GM12878 (cell line): ENCODE measurements around the gene SBNO2. TPM values are rescaled to one million over a fixed set of nuclear protein-coding genes. Genes with fewer than 3 reads are reported as not detected.

Experiments
- ATAC-seq: fragments of 200-7000 bp; cut with Tn5 transposase; 3 replicates; pipeline ENCODE4 v1.9.1; 2020; ENCODE audit warnings: mild to moderate bottlenecking, moderate library complexity
- BruUV-seq: library from RNA; stranded (reverse); fragments of 400-500 nt; replicated peaks from 2 replicates; lab custom pipeline; 2021; lab: Mats Ljungman, UMichigan
- CTCF ChIA-PET: fragments of 300-600 bp; sonication (Branson Sonifier 250); formaldehyde crosslinking; extraction: SDS; loops from one replicate; lab custom pipeline; 2021; ENCODE audit warnings: inconsistent platforms; lab: Yijun Ruan, JAX
- POLR2A ChIA-PET: fragments of 350-600 bp; formaldehyde crosslinking; extraction: SDS; loops from one replicate; lab custom pipeline; 2021; ENCODE audit warnings: inconsistent platforms; lab: Charles Lee
- RAD21 ChIA-PET: fragments of 300-600 bp; sonication (Branson Sonifier 250); formaldehyde crosslinking; loops from one replicate; lab custom pipeline; 2023; ENCODE audit warnings: antibody characterized with exemption; ENCODE audit not compliant: unreplicated experiment; lab: Charles Lee
- SMC1A ChIA-PET: fragments of 300-600 bp; sonication (Branson Sonifier 250); formaldehyde crosslinking; loops from one replicate; lab custom pipeline; 2023; ENCODE audit not compliant: unreplicated experiment, uncharacterized antibody; lab: Charles Lee
- DNase-seq: peaks from one replicate; pipeline ENCODE4 v3.0.0-alpha.2; 2011; ENCODE audit warnings: low read depth, low spot score
- FAIRE-seq: peaks from 3 replicates; lab custom pipeline; 2011; peaks lifted over from hg19 to GRCh38; lab: Jason Lieb, UNC
- H2AFZ ChIP-seq: 2 replicates; pipeline ENCODE4 v1.6.0; 2011; ENCODE audit warnings: low read depth, low read length, control low read depth; ENCODE audit not compliant: control insufficient read depth
- H3K27ac ChIP-seq: 2 replicates; pipeline ENCODE4 v1.5.1; 2011; ENCODE audit warnings: control low read depth; ENCODE audit not compliant: control insufficient read depth, insufficient read depth
- H3K27me3 ChIP-seq, 2 experiments: replicated peaks in 1 of 2; 2 replicates each; pipeline versions ENCODE4 v1.6.0 to v1.6.1; 2011; ENCODE audit warnings: low read length in 1 of 2; ENCODE audit not compliant: control insufficient read depth in 2 of 2, insufficient read depth in 2 of 2
- H3K36me3 ChIP-seq, 2 experiments: 2 replicates each; pipeline ENCODE4 v1.5.1; 2011; ENCODE audit warnings: low read length in 1 of 2; ENCODE audit not compliant: control insufficient read depth in 2 of 2, insufficient read depth in 2 of 2
- H3K4me1 ChIP-seq: 2 replicates; pipeline ENCODE4 v1.6.1; 2011; ENCODE audit warnings: mild to moderate bottlenecking, low read length, moderate library complexity, mixed read lengths; ENCODE audit not compliant: control insufficient read depth, insufficient read depth
- H3K4me2 ChIP-seq: 2 replicates; pipeline ENCODE4 v1.6.0; 2011; ENCODE audit warnings: control low read depth; ENCODE audit not compliant: control insufficient read depth, insufficient read depth
- H3K4me3 ChIP-seq: fragments of 200-600 bp; sonication (generic); 2 replicates; pipeline ENCODE4 v1.5.1; 2016
- H3K79me2 ChIP-seq: 2 replicates; pipeline ENCODE4 v1.6.0; 2011; ENCODE audit warnings: low read length; ENCODE audit not compliant: control insufficient read depth, insufficient read depth
- H3K9ac ChIP-seq: 2 replicates; pipeline ENCODE4 v1.8.0; 2011; ENCODE audit warnings: low read length, control low read depth, mixed read lengths; ENCODE audit not compliant: control insufficient read depth, insufficient read depth
- H3K9me3 ChIP-seq: replicated peaks from 3 replicates; pipeline ENCODE4 v1.5.1; 2011; ENCODE audit warnings: mild to moderate bottlenecking, low read length; ENCODE audit not compliant: control insufficient read depth, insufficient read depth
- H4K20me1 ChIP-seq: 2 replicates; pipeline ENCODE4 v1.6.0; 2011; ENCODE audit not compliant: control insufficient read depth, insufficient read depth
- CHD4 ChIP-seq: fragments of 200-600 bp; sonication (generic); IDR thresholded peaks from 2 replicates; pipeline ENCODE4 v1.6.1; 2016; ENCODE audit warnings: mild to moderate bottlenecking
- CREM ChIP-seq: IDR thresholded peaks from 2 replicates; pipeline ENCODE4 v1.6.1; 2014; ENCODE audit warnings: antibody characterized with exemption, low read depth
- DPF2 ChIP-seq: fragments of 450-650 bp; IDR thresholded peaks from 2 replicates; pipeline ENCODE4 v1.6.1; 2017; ENCODE audit warnings: mild to moderate bottlenecking
- EP300 ChIP-seq, 2 experiments: fragments of 150-350 bp in 1 of 2; IDR thresholded peaks; 2 replicates each; pipeline ENCODE4 v1.6.1; 2011 to 2012; ENCODE audit warnings: low read depth in 2 of 2, low read length in 2 of 2, borderline replicate concordance in 1 of 2, improper control_type of control experiment in 1 of 2, inconsistent platforms in 1 of 2; ENCODE audit not compliant: control insufficient read depth in 1 of 2
- JUND ChIP-seq: IDR thresholded peaks from 2 replicates; pipeline ENCODE4 v1.6.1; 2012; ENCODE audit warnings: low read depth, mild to moderate bottlenecking, low read length, improper control_type of control experiment, moderate library complexity
- MYB ChIP-seq: fragments of 150-350 bp; IDR thresholded peaks from 2 replicates; pipeline ENCODE4 v1.6.1; 2014; ENCODE audit warnings: mild to moderate bottlenecking, low read depth, low read length, borderline replicate concordance
- POLR2A ChIP-seq: IDR thresholded peaks from 2 replicates; pipeline ENCODE4 v1.6.1; 2011; ENCODE audit warnings: low read depth, mild to moderate bottlenecking, low read length
- RFX5 ChIP-seq: IDR thresholded peaks from 2 replicates; pipeline ENCODE4 v1.6.1; 2011; ENCODE audit warnings: low read depth, low read length, improper control_type of control experiment
- SPI1 ChIP-seq: IDR thresholded peaks from 2 replicates; pipeline ENCODE4 v1.6.1; 2011; ENCODE audit warnings: low read depth, mild to moderate bottlenecking, low read length, moderate library complexity, borderline replicate concordance; ENCODE audit not compliant: insufficient read depth
- YBX1 ChIP-seq: fragments of 450-650 bp; IDR thresholded peaks from 2 replicates; pipeline ENCODE4 v1.6.1; 2016; ENCODE audit warnings: antibody characterized with exemption
- ZNF384 ChIP-seq: IDR thresholded peaks from 2 replicates; pipeline ENCODE4 v1.6.1; 2012; ENCODE audit warnings: low read depth, mild to moderate bottlenecking, low read length, improper control_type of control experiment, borderline replicate concordance
- WGBS: methylation state at CpG from one replicate; pipeline ENCODE4 v1.1.6; 2016; ENCODE audit warnings: low lambda C conversion rate; ENCODE audit not compliant: insufficient replicate concordance, insufficient coverage; ENCODE audit errors: missing lambda C conversion rate; 5-methylcytosine and 5-hydroxymethylcytosine counted together
- in situ Hi-C: fragments of 300-500 bp; cut with MboI; formaldehyde crosslinking; loops from 9 replicates; pipeline ENCODE4 v1.14.3; 2018; ENCODE audit warnings: mixed read lengths
- intact Hi-C: fragments of 100-400 bp; cut with micrococcal nuclease; formaldehyde crosslinking; loops from one replicate; pipeline ENCODE4 v1.14.2; 2022; ENCODE audit not compliant: unreplicated experiment
- polyA plus RNA-seq, 11 experiments: library from polyadenylated mRNA; depleted of rRNA in 4 of 11; unstranded in 6 of 11; stranded (reverse) in 5 of 11; fragments of >200 nt; fragmentation: Nextera tagmentation in 4 of 11; fragmentation: Illumina TruSeq in 1 of 11; extraction: Ambion mirVana in 4 of 11; extraction: Trizol in 1 of 11; gene quantifications; 1 replicate in 1 of 11; 2 replicates in 10 of 11; pipeline versions ENCODE4 v1.2.1 to v1.2.3, GENCODE V29; 2011 to 2016; ENCODE audit warnings: inconsistent platforms in 2 of 11, missing spikeins in 2 of 11, low read depth in 1 of 11
- total RNA-seq, 4 experiments: library from RNA; depleted of rRNA in 3 of 4; stranded (reverse); fragments of >200 nt in 3 of 4; fragmentation: Illumina TruSeq in 1 of 4; extraction: Trizol in 1 of 4; gene quantifications; 2 replicates each; pipeline versions ENCODE4 v1.2.1 to v1.2.3, GENCODE V29; 2013 to 2021
- TF ChIP-seq, protein P1 (sequence below): IDR thresholded peaks from 2 replicates; pipeline ENCODE4 v1.6.1; 2011; ENCODE audit warnings: low read depth, mild to moderate bottlenecking, low read length, moderate library complexity, borderline replicate concordance; ENCODE audit errors: extremely low read depth
- TF ChIP-seq, protein P2 (sequence below): fragments of 150-350 bp; IDR thresholded peaks from 2 replicates; pipeline ENCODE4 v1.6.1; 2014; ENCODE audit warnings: mild to moderate bottlenecking, low read depth, low read length
- TF ChIP-seq, protein P3 (sequence below): fragments of 450-650 bp; IDR thresholded peaks from 2 replicates; pipeline ENCODE4 v1.6.1; 2017; ENCODE audit warnings: antibody characterized with exemption, mild to moderate bottlenecking, moderate library complexity
- TF ChIP-seq, protein P4 (sequence below): fragments of 450-650 bp; IDR thresholded peaks from 2 replicates; pipeline ENCODE4 v1.6.1; 2017; ENCODE audit warnings: low read depth, mild to moderate bottlenecking, moderate library complexity

SBNO2 gene
- total and polyA plus RNA-seq, 10 of the 15 experiments (the other 5 are each of a cell fraction or from before 2014, with no cell fraction given), result 0.08 to 44.6 (median 5.4) TPM

DNA sequence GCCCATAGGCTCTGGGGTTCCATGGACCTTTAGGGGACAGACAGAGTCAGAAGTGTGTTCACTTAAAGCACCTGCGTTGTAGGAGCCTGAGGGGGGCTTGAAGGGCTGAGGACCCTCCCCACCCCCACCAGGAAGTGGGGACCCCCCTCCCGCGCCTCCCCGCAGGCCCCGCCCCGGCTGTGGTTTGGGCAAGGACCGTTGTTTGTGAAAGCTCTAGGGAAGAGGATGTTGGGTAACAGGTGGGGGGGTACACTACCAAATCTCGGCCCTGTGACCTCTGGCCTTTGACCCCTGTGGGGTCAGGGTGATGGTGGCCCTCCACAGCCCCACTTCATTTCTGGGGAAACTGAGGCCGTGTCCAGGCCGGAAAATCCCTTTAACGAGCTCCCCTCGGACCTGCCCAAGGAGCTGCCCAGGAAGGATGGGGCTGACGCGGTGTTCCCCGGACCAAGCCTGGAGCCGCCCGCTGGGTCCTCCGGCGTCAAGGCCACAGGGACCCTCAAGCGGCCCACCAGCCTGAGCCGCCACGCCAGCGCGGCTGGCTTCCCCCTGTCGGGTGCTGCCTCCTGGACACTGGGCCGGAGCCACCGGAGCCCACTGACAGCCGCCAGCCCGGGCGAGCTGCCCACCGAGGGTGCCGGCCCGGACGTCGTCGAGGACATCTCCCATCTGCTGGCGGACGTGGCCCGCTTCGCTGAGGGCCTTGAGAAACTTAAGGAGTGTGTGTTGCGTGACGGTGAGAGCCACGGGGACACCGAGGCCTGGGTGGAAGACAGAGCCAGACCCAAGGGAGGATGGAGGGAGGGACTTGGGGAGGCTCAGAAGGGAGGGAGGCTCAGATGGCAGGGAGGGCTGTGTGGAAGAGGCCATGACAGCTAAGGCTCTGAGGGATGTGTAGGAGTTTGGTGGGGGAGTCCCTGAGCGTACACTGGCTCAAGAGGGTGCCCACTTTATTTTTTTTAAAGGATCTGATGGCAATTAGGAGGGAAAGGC, 105.8 kb downstream of the SBNO2 start:
- ATAC-seq (peak; percentile 24), DNase-seq (no peak), FAIRE-seq (peak; percentile 57)
- Histone ChIP-seq H3K4me3 (peak overlapping the region; percentile 98), H3K27me3 (no peaks in the 10 kb centered on the region), H3K9ac (peak overlapping the region; percentile 90), H3K4me2 (peak overlapping the region; percentile 85), H3K36me3 (peaks cover 7 to 12% of the 10 kb centered on the region in 2 experiments; a peak in 3 of 4 replicates), H3K79me2 (peaks cover 44% of the 10 kb centered on the region), H4K20me1 (no peaks in the 10 kb centered on the region), H3K27ac (peak overlapping the region; percentile 95), H3K4me1 (peaks cover 17% of the 10 kb centered on the region), H3K9me3 (no peaks in the 10 kb centered on the region), H2AFZ (no peak overlapping the region)
- ChIA-PET RAD21 (interaction anchor here (1.1 to 2.4 kb wide), 15 partner anchors 8 to 198 kb away, joined by 3 to 19 read pairs (median 5); partner anchors contain the start of genes ATP5F1D, CNN2 and RNU6-2), CTCF (interaction anchor here (1.8 to 2.2 kb wide), 3 partner anchors 11 to 45 kb away, joined by 5 to 14 read pairs (median 9); no protein-coding TSS in a partner anchor), POLR2A (interaction anchor here (0.5 to 3.0 kb wide), 16 partner anchors 8 to 434 kb away, joined by 3 to 45 read pairs (median 4); partner anchors contain the start of genes ABCA7, CIRBP, CNN2 and GPX4), SMC1A (interaction anchor here (1.0 to 1.7 kb wide), 7 partner anchors 8 to 62 kb away, joined by 3 to 12 read pairs (median 3); partner anchors contain the start of gene GPX4)
- intact Hi-C loops, result loop anchor here (1.0 to 2.0 kb wide), 2 partner anchors 34 to 47 kb away; partner anchors contain the start of genes GPX4, RNU6-2 and TMEM259
- no TSS peak for BruUV-seq
- under 1% methylated on average over 45 of the region's 45 CpGs for WGBS
- in situ Hi-C loops, result no loop called here
- TF ChIP-seq POLR2A (peak; percentile 29), DPF2 (peak; percentile 43; the same call in 1 of the 2 replicates), RFX5 (no peak), CREM (peak; percentile 34; the same call in 1 of the 2 replicates), JUND (no peak), CHD4 (no peak), MYB (no peak), ZNF384 (no peak), SPI1 (no peak), YBX1 (no peak), EP300 (IDR thresholded peaks at IDR 0.05; ENCODE audit: borderline replicate concordance in 1 of 2, control insufficient read depth in 1 of 2, low read depth in 2 of 2, low read length in 2 of 2) (no peak)
- TF ChIP-seq, protein P1, sequence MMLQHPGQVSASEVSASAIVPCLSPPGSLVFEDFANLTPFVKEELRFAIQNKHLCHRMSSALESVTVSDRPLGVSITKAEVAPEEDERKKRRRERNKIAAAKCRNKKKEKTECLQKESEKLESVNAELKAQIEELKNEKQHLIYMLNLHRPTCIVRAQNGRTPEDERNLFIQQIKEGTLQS, result no peak
- TF ChIP-seq, protein P2, sequence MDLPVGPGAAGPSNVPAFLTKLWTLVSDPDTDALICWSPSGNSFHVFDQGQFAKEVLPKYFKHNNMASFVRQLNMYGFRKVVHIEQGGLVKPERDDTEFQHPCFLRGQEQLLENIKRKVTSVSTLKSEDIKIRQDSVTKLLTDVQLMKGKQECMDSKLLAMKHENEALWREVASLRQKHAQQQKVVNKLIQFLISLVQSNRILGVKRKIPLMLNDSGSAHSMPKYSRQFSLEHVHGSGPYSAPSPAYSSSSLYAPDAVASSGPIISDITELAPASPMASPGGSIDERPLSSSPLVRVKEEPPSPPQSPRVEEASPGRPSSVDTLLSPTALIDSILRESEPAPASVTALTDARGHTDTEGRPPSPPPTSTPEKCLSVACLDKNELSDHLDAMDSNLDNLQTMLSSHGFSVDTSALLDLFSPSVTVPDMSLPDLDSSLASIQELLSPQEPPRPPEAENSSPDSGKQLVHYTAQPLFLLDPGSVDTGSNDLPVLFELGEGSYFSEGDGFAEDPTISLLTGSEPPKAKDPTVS, result no peak
- TF ChIP-seq, protein P3, sequence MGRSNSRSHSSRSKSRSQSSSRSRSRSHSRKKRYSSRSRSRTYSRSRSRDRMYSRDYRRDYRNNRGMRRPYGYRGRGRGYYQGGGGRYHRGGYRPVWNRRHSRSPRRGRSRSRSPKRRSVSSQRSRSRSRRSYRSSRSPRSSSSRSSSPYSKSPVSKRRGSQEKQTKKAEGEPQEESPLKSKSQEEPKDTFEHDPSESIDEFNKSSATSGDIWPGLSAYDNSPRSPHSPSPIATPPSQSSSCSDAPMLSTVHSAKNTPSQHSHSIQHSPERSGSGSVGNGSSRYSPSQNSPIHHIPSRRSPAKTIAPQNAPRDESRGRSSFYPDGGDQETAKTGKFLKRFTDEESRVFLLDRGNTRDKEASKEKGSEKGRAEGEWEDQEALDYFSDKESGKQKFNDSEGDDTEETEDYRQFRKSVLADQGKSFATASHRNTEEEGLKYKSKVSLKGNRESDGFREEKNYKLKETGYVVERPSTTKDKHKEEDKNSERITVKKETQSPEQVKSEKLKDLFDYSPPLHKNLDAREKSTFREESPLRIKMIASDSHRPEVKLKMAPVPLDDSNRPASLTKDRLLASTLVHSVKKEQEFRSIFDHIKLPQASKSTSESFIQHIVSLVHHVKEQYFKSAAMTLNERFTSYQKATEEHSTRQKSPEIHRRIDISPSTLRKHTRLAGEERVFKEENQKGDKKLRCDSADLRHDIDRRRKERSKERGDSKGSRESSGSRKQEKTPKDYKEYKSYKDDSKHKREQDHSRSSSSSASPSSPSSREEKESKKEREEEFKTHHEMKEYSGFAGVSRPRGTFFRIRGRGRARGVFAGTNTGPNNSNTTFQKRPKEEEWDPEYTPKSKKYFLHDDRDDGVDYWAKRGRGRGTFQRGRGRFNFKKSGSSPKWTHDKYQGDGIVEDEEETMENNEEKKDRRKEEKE, result no peak
- TF ChIP-seq, protein P4, sequence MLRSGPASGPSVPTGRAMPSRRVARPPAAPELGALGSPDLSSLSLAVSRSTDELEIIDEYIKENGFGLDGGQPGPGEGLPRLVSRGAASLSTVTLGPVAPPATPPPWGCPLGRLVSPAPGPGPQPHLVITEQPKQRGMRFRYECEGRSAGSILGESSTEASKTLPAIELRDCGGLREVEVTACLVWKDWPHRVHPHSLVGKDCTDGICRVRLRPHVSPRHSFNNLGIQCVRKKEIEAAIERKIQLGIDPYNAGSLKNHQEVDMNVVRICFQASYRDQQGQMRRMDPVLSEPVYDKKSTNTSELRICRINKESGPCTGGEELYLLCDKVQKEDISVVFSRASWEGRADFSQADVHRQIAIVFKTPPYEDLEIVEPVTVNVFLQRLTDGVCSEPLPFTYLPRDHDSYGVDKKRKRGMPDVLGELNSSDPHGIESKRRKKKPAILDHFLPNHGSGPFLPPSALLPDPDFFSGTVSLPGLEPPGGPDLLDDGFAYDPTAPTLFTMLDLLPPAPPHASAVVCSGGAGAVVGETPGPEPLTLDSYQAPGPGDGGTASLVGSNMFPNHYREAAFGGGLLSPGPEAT, result no peak
